HG03039 (cell line): ENCODE results near the gene TRMT13.
A peak's percentile ranks its signal among the peaks of the same experiment; 100 is the strongest.
"Not testable (repeated sequence)": the region's sequence is repeated elsewhere in the genome, so short reads cannot be mapped to it uniquely, and the experiment has no call there.

Experiments
- ATAC-seq: cut with Tn5 transposase; IDR thresholded peaks from one replicate; pipeline ENCODE4 v1.9.1; 2021; ENCODE audit warnings: mild to moderate bottlenecking, moderate library complexity; ENCODE audit not compliant: unreplicated experiment

Gene TRMT13

DNA sequence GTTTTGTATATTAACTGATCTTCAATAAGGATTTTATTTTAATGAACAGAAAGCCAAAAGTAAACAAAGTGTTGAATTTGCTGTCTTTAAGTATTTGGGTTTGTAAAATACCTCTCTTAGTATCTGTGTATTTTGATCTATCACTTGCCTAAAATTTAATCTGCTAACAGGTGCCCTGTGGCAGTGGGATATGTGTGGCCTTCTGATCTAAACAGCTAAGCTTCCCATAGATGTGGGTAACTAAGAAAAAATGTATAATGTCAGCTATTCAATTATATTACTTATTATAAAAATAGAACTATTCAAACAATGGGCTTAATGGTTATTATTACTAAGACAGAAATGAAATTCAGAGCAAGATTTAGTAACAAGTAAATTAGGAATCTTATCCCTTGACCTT, 29.9 kb downstream of the TRMT13 start:
- no peak for ATAC-seq

DNA sequence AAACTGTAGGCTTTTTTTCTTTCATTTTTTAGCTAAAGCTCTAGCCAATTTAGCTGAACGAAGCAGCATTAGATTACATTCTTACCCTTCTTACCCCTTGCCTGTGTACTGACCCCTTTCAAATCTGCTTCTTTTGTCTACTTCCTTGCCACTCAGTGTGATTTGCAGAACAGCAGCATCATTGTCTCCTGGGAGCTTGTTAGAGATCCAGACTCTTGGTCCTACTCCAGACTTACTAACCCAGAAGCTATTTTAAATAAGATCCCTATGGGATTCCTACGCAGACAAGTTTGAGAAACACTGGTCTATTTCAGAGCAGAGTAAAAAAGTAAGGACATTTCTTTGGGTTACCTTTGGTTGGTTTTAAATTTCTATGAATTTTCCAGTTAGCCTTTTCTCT, 31.3 kb downstream of the TRMT13 start:
- ATAC-seq: no peak

- no peak for ATAC-seq
These were observed 31.7 kb downstream of the TRMT13 start for GRCh38 chr1:100164702-100165101.

GRCh38 chr1:100168051-100168450, 35.1 kb downstream of the TRMT13 start:
- ATAC-seq: no peak

DNA sequence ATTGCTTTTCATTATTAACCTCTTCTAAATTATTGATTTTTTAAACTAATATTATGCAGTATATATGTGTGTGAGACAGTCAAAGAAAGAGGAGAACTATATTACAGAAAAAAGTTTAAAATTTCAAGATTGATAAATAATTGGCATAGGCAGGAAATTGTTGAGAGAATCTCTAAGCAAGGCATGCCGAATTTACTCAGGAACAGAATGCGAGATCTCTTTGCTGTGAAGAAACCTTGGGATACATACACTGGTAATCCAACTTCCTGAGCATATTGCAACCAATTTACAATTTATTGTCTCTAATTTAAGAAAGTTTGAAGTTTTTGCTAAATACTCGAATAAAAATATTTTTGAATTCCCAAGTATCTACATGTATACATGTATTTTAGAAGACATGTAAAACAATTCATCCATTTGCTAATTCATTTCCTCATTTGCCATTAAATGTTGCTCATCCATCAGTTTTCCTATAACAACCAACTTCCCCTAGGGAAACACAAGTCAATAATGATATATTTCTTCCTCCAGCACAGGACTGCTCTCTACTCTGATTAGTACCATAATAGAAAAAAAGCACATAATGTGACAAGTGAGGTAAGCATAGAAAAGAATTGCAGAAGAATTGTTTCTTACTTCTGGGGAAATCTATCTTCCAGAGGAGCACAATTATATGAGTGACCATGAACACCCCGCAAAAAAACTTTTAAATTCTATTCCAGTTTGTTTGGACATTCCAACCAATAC, 44.5 kb downstream of the TRMT13 start:
- ATAC-seq: no peak

DNA sequence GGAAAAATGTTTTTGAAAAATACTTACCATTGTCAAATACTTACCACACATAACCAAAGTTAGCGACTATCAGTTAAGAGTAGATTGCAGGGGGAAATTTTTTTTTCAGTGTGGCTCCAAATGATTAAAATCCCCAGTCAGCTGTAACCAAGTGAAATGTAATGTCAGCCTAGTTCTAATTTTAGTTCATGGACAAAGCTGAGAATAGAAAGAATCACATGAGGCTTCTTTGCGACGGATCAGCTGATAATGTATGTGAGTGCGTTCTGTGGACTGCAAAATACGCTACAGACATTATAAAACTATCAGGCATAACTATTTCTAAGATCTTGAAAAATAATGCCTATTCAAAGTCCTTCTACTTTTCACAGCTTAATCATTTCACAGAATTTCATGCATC, 45.1 kb downstream of the TRMT13 start, which contains the start of gene LRRC39:
Gene LRRC39, minus strand, starts transcription at position 166 of the 400 bp plus-strand sequence. CDS start 9,740 bp downstream, outside the sequence.
- no peak for ATAC-seq

GRCh38 chr1:100183370-100183769, 50.4 kb downstream of the TRMT13 start:
- ATAC-seq: no peak

DNA sequence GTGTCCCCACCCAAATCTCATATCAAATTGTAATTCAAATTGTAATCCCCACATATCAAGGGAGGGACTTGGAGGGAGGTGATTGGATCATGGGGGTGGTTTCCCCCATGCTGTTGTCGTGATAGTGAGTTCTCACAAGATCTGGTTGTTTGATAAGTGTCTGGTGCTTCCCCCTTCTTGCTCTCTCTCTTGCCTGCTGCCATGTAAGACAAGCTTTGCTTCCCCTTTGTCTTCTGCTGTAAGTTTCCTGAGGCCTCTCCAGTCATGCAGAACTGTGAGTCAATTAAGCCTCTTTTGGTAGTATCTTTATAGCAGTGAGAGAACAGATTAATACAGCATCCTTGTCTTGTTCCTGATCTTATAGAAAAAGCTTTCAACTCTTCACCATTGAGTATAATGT, 51.6 kb downstream of the TRMT13 start:
- peak; percentile 74 for ATAC-seq

- no peak for ATAC-seq
These were observed 54.9 kb downstream of the TRMT13 start for GRCh38 chr1:100187912-100188311.

GRCh38 chr1:100188617-100189016, 55.7 kb downstream of the TRMT13 start:
- ATAC-seq: no peak

DNA sequence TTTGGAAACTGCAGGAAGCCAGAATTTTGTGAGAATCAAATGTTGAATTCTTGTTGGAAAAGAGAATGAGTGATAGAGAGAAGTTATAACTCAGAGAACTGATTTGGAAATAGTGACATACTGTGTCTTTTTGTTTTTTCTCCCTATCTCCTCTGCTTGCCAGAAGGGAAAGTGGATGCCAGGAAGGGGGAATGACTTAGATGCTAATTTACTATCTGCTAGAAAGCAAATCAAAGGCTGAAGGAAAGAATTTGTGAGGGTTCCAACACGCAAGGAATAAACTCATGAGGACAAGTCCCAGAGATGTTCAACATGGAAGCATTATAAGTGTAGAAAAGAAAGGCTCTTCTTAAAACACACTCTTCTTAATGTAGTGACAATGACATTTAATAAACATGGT, 65.6 kb downstream of the TRMT13 start:
- no peak for ATAC-seq

DNA sequence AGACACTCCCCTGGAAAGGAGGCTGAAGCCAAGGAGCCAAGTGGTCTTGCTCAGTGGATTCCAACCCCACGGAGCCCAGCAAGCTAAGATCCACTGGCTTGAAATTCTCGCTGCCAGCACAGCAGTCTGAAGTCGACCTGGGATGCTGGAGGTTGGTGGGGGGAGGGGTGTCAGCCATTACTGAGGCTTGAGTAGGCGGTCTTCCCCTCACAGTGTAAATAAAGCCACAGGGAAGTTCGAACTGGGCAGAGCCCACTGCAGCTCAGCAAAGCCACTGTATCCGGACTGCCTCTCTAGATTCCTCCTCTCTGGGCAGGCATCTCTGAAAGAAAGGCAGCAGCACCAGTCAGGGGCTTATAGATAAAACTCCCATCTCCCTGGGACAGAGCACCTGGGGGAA, 67.1 kb downstream of the TRMT13 start:
- not testable (repeated sequence) for ATAC-seq
